OCI-LY3 (cell line): ENCODE measurements around the gene FKBP5.

Source experiments
- CTCF ChIP-seq: fragments of 200-600, 300-600 bp; sonication (generic); IDR thresholded peaks from 2 replicates; pipeline ENCODE4 v1.5.1; 2014; ENCODE audit warnings: antibody characterized with exemption, low read length, low read depth
- EZH2phosphoT487 ChIP-seq: fragments of 200-600 bp; shearing (Covaris generic); IDR thresholded peaks from 2 replicates; pipeline ENCODE4 v1.6.1; 2018; ENCODE audit warnings: antibody characterized with exemption, mixed run types, low read depth

- TF ChIP-seq CTCF (no peak), EZH2phosphoT487 (no peak)
Observed at GRCh38 chr6:35698858-35699257, 10.1 kb upstream of the FKBP5 start.
